IMR-90 (cell line): Measurements from ENCODE around the gene SMYD1. TPM values are rescaled to one million over a fixed set of nuclear protein-coding genes. Genes with fewer than 3 reads are reported as not detected.
"Not testable (repeated sequence)": the region's sequence is repeated elsewhere in the genome, so short reads cannot be mapped to it uniquely, and the experiment has no call there.

Experiments used
- ATAC-seq: fragments of 200-7000 bp; cut with Tn5 transposase; 2 replicates; pipeline ENCODE4 v1.9.1; 2020; ENCODE audit warnings: low read depth, mild to moderate bottlenecking, moderate library complexity
- BruUV-seq: library from RNA; stranded (reverse); fragments of 400-500 nt; replicated peaks from 2 replicates; lab custom pipeline; 2021; lab: Mats Ljungman, UMichigan
- CTCF ChIA-PET: fragments of 300-600 bp; formaldehyde crosslinking; extraction: SDS; loops from one replicate; lab custom pipeline; 2021; ENCODE audit warnings: antibody characterized with exemption; lab: Yijun Ruan, JAX
- POLR2A ChIA-PET: fragments of 300-600 bp; sonication (Branson Sonifier 250); formaldehyde crosslinking; loops from one replicate; lab custom pipeline; 2022; ENCODE audit warnings: antibody characterized with exemption; ENCODE audit not compliant: unreplicated experiment; lab: Charles Lee
- DNase-seq: peaks from one replicate; pipeline ENCODE4 v3.0.0; 2013
- H2AFZ ChIP-seq: replicated peaks from 2 replicates; pipeline ENCODE3; 2013; ENCODE audit warnings: low read length, mild to moderate bottlenecking; ENCODE audit not compliant: poor library complexity
- H2AK5ac ChIP-seq: 2 replicates; pipeline ENCODE4 v1.6.1; 2013; ENCODE audit warnings: low read depth, low read length, inconsistent platforms
- H2AK9ac ChIP-seq: replicated peaks from 2 replicates; pipeline ENCODE3; 2013; ENCODE audit warnings: mild to moderate bottlenecking, low read depth, low read length, moderate library complexity; ENCODE audit not compliant: poor library complexity
- H2BK120ac ChIP-seq: 2 replicates; pipeline ENCODE4 v1.6.1; 2013; ENCODE audit warnings: low read depth, low read length, inconsistent platforms
- H2BK15ac ChIP-seq: 3 replicates; pipeline ENCODE4 v1.6.1; 2013; ENCODE audit warnings: low read depth, low read length, inconsistent platforms
- H2BK20ac ChIP-seq: 2 replicates; pipeline ENCODE4 v1.6.1; 2013; ENCODE audit warnings: low read depth, mild to moderate bottlenecking, inconsistent platforms, low read length, moderate library complexity
- H2BK5ac ChIP-seq: 2 replicates; pipeline ENCODE4 v1.6.1; 2013; ENCODE audit warnings: mild to moderate bottlenecking, low read depth, low read length, inconsistent platforms; ENCODE audit not compliant: poor library complexity, severe bottlenecking
- H3K14ac ChIP-seq: replicated peaks from 2 replicates; pipeline ENCODE4 v1.6.1; 2013; ENCODE audit warnings: low read depth, low read length, inconsistent platforms
- H3K18ac ChIP-seq: 2 replicates; pipeline ENCODE4 v1.6.1; 2013; ENCODE audit warnings: low read depth, low read length, control low read depth
- H3K23ac ChIP-seq: 2 replicates; pipeline ENCODE4 v1.6.1; 2013; ENCODE audit warnings: low read depth, low read length, inconsistent platforms
- H3K27ac ChIP-seq: 2 replicates; pipeline ENCODE4 v1.5.1; 2013; ENCODE audit warnings: mild to moderate bottlenecking, control low read depth, low read length; ENCODE audit not compliant: insufficient read depth
- H3K27me3 ChIP-seq: 2 replicates; pipeline ENCODE4 v1.6.1; 2013; ENCODE audit warnings: low read length; ENCODE audit not compliant: control insufficient read depth, insufficient read depth
- H3K36me3 ChIP-seq: 2 replicates; pipeline ENCODE4 v1.6.1; 2013; ENCODE audit warnings: low read length, mixed read lengths; ENCODE audit not compliant: control insufficient read depth, insufficient read depth
- H3K4ac ChIP-seq: 2 replicates; pipeline ENCODE4 v1.6.1; 2013; ENCODE audit warnings: low read depth, low read length, inconsistent platforms
- H3K4me1 ChIP-seq: 2 replicates; pipeline ENCODE4 v1.6.1; 2013; ENCODE audit warnings: low read length, mixed read lengths; ENCODE audit not compliant: control insufficient read depth, insufficient read depth
- H3K4me2 ChIP-seq: 2 replicates; pipeline ENCODE4 v1.6.1; 2013; ENCODE audit warnings: low read depth, mild to moderate bottlenecking, control low read depth, low read length, moderate library complexity
- H3K4me3 ChIP-seq: 2 replicates; pipeline ENCODE4 v1.5.1; 2013; ENCODE audit warnings: low read depth, mild to moderate bottlenecking, control low read depth, low read length, moderate library complexity; ENCODE audit not compliant: insufficient read depth
- H3K56ac ChIP-seq: 2 replicates; pipeline ENCODE4 v1.6.1; 2013; ENCODE audit warnings: low read length, inconsistent platforms; ENCODE audit not compliant: insufficient read depth; ENCODE audit errors: extremely low read depth
- H3K79me1 ChIP-seq, 2 experiments: 2 replicates each; pipeline ENCODE4 v1.6.1; 2013; ENCODE audit warnings: low read length in 2 of 2, inconsistent platforms in 1 of 2, low read depth in 1 of 2
- H3K9ac ChIP-seq: 2 replicates; pipeline ENCODE4 v1.6.1; 2013; ENCODE audit warnings: low read depth, low read length, control low read depth
- H3K9me1 ChIP-seq: 2 replicates; pipeline ENCODE4 v1.6.1; 2013; ENCODE audit warnings: low read length, inconsistent platforms; ENCODE audit not compliant: insufficient read depth
- H3K9me3 ChIP-seq: 2 replicates; pipeline ENCODE4 v1.6.1; 2013; ENCODE audit warnings: low read length; ENCODE audit not compliant: control insufficient read depth, insufficient read depth
- H4K20me1 ChIP-seq: 2 replicates; pipeline ENCODE4 v1.6.1; 2013; ENCODE audit warnings: low read length, inconsistent platforms; ENCODE audit not compliant: insufficient read depth
- H4K5ac ChIP-seq: 2 replicates; pipeline ENCODE4 v1.6.1; 2013; ENCODE audit warnings: mild to moderate bottlenecking, low read depth, low read length, control low read depth
- H4K8ac ChIP-seq, 2 experiments: 2 replicates each; pipeline ENCODE4 v1.6.1; 2013; ENCODE audit warnings: low read depth in 2 of 2, low read length in 2 of 2, control low read depth in 1 of 2, inconsistent platforms in 1 of 2
- H4K91ac ChIP-seq: 2 replicates; pipeline ENCODE4 v1.6.1; 2013; ENCODE audit warnings: low read depth, low read length, inconsistent platforms; ENCODE audit not compliant: insufficient read depth
- WGBS, 2 experiments: methylation state at CpG; one replicate each; pipeline versions ENCODE4 v1.1.5 to v1.1.7; 2013; ENCODE audit warnings: missing lambda C conversion rate in 2 of 2; ENCODE audit not compliant: insufficient read length in 1 of 2; ENCODE audit errors: extremely low coverage in 2 of 2; 5-methylcytosine and 5-hydroxymethylcytosine counted together
- dilution Hi-C: fragments of 300-500 bp; cut with HindIII; formaldehyde crosslinking; loops from one replicate; pipeline ENCODE4 v1.14.3; 2018; ENCODE audit warnings: low sequenced_read_pairs; ENCODE audit not compliant: unreplicated experiment
- in situ Hi-C: fragments of 300-500 bp; cut with MboI; formaldehyde crosslinking; loops from 3 replicates; pipeline ENCODE4 v1.14.3; 2019; ENCODE audit warnings: low sequenced_read_pairs, inconsistent platforms, mixed read lengths
- intact Hi-C: fragments of 100-400 bp; cut with micrococcal nuclease; formaldehyde crosslinking; loops from 2 replicates; pipeline ENCODE4 v1.10.0; 2022
- polyA plus RNA-seq, 3 experiments: library from polyadenylated mRNA; depleted of rRNA; stranded (reverse); fragments of >200 nt; gene quantifications; 2 replicates each; pipeline ENCODE4 v1.2.3, GENCODE V29; 2012; ENCODE audit warnings: low replicate concordance in 1 of 3
- total RNA-seq: library from RNA; depleted of rRNA; stranded (reverse); fragments of >200 nt; gene quantifications from 2 replicates; pipeline ENCODE4 v1.2.3, GENCODE V29; 2012

SMYD1 gene
- total and polyA plus RNA-seq, 2 of the 4 experiments (the other 2 are of a cell fraction), result not detected

GRCh38 chr2:88018077-88018805 is 49.4 kb upstream of the SMYD1 start:
- intact Hi-C loops, POLR2A ChIA-PET: not testable (repeated sequence)

More at GRCh38 chr2:88018077-88018805, 49.4 kb upstream of the SMYD1 start:
- H4K5ac ChIP-seq, ATAC-seq, H4K91ac ChIP-seq, H3K23ac ChIP-seq, H3K27me3 ChIP-seq, H3K36me3 ChIP-seq, H2AK9ac ChIP-seq, dilution Hi-C loops, H3K4me3 ChIP-seq, H3K56ac ChIP-seq, H2BK15ac ChIP-seq, H4K20me1 ChIP-seq, H2BK5ac ChIP-seq, H3K18ac ChIP-seq, BruUV-seq, H3K4me1 ChIP-seq, H3K9me1 ChIP-seq, H3K79me1 ChIP-seq, H3K4me2 ChIP-seq, H2BK20ac ChIP-seq, H3K27ac ChIP-seq, H3K9ac ChIP-seq, H3K14ac ChIP-seq, CTCF ChIA-PET, H3K4ac ChIP-seq, H2AK5ac ChIP-seq, H2BK120ac ChIP-seq, DNase-seq, H3K9me3 ChIP-seq, H4K8ac ChIP-seq, H2AFZ ChIP-seq: not testable (repeated sequence)
- in situ Hi-C loops, result loop anchor here (25.0 kb wide), 1 partner anchor 806 kb away; no protein-coding TSS in a partner anchor
- WGBS, 2 experiments, result 84% methylated on average over 6 of the region's 11 CpGs; no CpG with 5 or more reads in 1 of the 2 experiments
